HG03457 (cell line): ENCODE data around the gene TACR1.

ENCODE experiments used
- ATAC-seq: cut with Tn5 transposase; IDR thresholded peaks from one replicate; pipeline ENCODE4 v1.9.1; 2021; ENCODE audit warnings: moderate number of reproducible peaks; ENCODE audit not compliant: unreplicated experiment

TACR1 gene

GRCh38 chr2:75055142-75055819, 144.0 kb downstream of the TACR1 start:
- ATAC-seq = no peak

- no peak for ATAC-seq
Measured at GRCh38 chr2:75054296-75054695, 145.0 kb downstream of the TACR1 start.

DNA sequence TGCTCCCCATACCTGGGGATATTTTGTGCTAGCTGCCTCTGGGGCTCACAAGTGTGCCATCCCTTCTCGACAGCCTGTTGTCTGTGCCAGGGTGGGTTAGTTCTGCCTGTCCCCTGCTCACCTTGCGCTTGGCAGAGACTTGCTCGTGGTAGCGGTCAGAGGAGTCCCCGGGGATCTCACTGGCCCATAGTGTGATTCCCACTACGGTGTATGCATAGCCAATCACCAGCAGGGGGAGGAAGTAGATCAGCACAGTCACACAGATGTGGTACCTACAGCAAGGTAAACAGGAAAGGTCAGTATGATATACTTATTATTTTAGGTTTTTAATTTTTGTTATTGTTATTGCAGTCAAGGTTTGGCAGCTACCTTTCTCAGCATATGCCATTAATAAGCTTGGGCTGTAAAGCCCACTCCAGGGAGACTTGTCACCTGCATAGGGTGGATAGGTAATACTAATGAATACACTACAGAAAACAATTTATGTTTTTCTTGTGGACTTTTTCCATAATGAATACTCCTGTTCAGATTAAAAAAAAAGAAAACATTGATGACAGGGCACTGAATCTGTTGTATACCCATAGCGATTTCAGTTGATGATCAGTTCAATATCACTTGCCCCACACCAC, 145.7 kb downstream of the TACR1 start:
- no peak for ATAC-seq

DNA sequence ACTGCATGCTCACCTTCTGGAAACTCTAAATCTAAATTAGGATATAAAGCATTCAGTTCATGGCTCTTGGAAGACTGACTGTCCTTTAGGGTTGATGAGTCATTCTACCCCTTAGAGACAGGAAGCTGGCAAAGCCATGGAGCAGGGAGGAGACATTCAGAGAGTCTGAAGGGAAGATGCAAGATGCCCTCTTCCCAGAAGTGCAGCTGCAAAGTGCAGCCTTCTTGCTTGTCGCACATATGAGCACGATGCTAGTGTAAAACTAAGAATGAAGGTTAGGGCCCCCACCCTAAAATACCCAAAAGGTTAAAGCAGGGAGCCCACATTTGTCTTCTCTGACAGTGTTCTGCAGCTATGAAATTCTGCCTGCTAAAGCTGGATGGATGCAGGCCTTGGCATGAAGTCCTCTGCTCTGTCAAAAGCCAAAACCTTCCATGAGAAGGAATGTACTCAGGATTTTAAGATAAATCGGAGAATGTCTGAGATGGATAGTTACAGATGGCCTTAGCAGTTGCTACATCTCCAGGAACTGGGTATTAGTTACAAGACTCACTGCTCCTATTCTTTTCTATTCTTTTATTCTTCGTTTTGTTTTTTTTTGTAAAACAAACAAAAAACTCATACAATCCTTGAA, 151.2 kb downstream of the TACR1 start:
- ATAC-seq = no peak

- ATAC-seq = no peak
Measured at GRCh38 chr2:75047189-75047991, 151.9 kb downstream of the TACR1 start.

DNA sequence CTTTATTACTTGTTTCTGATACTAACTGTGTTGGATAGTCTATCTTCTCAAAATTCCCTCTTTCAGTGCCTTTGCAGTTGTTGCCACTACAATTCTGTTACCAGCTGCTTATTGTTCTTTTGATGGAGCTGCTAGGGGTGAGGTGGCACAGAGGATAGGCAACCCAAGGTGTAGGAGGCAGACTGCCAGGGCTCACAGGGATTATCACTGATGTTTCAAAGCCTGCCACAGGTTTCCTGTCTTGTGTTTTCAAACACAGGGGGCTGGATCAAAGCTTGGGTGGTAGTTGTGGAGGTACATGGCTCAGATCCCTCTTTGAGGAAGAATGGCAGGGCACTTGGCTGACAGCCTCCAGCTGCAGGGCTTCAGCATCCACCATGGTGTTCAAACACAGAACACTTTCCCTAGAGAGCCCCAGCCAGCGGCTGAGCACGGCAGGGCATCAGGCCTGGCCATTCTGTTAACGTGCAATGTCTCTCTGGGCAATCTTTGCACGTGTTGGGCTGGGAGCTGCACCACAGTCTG, 153.7 kb downstream of the TACR1 start:
- no peak for ATAC-seq

DNA sequence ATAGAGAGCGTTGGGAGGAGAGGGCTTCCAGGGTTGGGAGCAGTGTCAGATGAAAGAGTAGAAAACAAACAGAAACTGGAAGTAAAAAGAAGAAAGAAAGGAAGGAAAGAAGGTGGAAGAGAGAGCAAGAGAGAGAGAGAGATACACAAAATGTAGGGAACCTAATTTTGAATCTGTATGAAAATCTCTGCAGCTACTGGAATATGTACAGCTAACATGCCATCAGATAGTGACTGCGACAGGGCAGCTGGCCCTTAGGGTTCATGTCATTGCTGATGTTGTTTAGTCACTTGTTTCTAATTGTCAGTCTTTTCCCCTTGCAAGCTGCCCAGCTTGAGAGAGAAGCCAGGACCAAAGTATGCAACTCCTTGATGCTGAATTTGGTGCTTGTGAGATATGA, 155.0 kb downstream of the TACR1 start:
- ATAC-seq = no peak

DNA sequence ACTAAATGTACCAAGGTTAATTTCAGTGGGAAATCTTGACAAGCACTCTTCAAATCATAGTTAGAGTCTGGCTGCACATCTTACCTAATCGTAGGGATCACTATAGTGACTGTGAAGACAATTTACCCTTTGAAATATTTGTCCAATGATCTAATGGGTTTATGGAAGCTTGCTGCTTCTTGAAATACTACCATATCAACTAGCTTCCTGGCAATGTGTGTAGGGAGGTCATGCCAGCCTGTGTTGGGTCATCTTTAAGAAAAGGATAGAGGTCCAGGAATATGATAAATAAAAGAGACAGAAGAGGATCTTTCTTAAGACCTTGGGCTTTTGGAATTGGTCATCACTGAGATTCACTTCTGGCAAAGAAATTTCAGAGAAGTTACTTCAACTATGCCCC, 156.5 kb downstream of the TACR1 start:
- no peak for ATAC-seq

DNA sequence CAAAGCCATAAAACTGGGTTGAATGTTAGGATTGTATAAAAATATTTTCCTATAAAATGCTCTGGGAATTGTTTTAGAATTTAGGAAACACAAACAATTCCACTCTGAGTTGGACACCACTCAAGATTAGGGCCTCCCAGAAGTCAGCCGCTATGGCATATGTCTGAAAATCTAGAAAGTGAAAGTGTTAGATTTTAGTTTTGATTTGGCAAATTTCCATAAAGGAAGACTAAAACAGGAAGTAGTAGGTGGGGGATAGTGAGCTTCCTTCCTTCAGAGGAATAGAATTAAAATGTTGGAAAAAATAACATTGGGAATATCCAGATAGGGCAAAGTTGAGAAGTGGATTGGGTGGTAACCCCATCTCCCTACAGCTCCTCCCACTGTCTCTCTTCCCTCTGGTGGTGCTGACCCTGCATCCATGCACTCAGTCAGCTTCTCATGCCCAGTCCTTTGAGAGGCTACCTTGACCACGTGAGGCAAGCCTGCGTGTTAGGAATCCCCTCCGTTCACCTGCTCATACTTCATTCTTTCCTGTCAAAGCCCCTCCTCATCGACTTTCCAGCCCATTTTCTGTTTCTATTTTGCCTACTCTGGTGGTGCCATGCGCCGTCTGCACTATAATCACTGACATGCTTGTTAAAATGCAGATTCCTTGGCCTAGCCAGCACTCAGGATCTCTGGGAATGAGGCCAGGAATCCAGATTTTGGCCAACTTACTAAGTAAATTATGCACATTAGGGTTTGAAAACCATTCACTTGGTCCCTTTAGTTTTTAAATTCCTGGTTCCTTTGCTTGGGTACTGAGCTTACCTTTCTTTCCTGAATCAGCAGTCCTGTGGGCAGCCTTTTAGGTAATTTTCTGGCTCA, 157.4 kb downstream of the TACR1 start:
- ATAC-seq = no peak

GRCh38 chr2:75041226-75041625, 158.1 kb downstream of the TACR1 start:
- no peak for ATAC-seq

DNA sequence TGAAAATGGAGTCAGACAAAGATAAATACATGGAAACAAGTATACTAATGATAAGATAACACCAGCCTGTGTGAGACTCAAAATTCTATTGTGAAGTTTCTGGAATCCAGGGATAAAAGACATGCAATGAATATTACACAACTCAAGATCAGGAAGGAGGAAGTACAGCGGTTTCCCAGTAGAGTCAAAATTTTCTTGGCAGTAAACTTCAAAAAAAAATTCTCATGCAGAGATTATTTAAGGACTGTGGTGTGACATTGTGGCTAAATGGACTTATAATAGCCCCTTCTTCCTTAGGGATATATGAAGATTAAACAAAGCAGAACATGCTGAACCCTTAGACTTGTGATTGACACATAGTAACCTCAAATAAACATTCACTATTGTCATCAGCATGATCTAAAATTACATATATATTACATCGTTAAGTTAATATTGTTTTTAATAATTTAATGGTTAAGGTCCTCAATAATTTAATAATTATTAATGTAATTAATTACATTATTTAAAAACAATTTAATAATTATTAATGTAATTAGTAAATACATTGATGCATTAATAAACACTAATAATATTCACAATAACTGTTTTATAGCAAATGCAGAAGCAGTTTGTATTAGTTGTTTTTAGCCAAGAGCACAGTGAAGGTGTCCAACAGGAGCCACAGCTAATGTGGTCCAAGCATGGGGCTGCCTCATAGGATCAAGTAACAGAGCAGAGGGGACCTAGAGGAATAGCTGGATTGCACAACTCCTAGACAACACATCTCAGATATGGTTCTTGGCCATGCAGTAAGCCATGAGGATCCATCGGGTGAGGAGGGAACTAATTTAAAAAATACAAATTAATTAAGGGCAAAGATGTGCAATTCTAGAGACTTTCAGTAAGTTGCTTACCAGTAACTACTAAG, 163.6 kb downstream of the TACR1 start:
- ATAC-seq = no peak

DNA sequence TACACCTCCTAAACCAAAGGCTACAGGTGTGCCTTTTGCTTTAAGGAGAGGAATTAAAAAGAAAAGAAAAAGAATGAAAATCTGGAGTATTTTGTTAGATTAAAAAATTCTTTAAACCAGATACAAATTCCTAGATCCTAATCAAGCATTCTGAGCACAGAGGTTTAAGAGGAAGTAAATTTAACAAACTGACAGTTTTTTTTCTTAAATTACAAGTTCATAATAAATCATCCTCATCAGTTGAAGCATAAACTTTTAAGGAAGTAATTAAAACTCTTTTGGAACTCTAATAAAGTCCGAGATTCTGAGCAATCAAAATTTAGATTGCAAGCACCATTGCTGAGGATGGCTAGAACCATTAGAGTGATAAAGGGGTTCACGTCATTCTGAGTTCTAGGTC, 165.8 kb downstream of the TACR1 start:
- no peak for ATAC-seq

GRCh38 chr2:75031906-75032803, 167.2 kb downstream of the TACR1 start:
- no peak for ATAC-seq

GRCh38 chr2:75031171-75031570, 168.1 kb downstream of the TACR1 start:
- ATAC-seq = no peak

DNA sequence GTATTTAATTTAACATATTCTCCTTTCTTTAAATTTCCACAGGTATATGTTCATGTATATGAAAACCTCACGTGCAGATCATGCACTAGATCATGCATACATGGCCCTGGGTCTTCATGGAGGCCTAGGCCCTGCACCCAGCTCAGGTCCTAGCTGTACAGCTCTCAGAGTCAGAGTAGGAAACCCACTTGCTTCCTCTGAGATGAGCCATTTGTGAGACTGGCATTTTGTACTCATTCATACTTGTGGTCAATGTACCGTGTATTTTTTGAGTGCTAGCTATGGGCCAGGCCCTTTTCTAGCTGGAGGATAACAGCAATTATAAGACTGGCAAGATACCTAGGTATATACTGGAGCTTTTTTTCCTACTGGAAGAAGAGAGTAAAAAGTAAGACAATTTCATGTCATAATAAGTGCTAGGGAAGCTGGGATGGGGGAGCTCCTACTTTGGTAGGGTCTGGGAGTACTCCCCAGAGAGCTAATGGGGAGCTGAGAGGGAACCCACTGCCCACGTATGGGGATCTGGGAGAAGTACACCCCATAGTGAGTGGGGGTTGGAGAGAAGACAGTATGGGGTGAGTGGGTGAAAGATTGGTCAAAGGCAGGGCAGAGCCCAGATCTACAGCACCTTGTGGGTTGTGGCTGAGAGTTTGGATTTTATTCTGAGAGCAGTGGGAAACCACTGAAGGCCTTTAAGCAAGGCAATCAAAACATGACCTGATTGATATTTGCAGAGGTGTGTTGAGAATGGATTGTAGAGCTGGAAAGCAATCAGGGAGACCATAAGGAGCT, 168.9 kb downstream of the TACR1 start:
- no peak for ATAC-seq

DNA sequence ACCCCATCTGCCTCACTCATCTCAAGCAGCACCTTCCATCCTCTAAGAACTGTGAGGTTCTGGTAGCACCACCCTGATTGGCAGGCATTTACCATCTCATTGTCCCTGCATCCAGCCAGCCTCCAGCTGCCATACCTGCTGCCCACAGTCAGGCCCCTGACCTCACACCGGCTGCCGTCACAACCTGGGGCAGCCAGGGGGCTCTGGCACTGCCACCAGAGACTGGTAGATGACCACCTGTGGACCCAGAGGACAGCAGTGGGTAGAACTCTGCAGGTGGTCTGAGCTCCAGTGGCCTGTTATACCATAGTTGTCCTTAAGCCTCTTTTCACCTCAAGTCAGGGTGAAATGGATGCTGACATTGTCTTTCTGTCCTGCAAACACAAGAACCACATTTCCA, 171.4 kb downstream of the TACR1 start:
- no peak for ATAC-seq

GRCh38 chr2:75025633-75026380, 173.5 kb downstream of the TACR1 start:
- ATAC-seq = no peak
